Measurements from ENCODE around the gene SNX4.
"Not testable (repeated sequence)": the region's sequence is repeated elsewhere in the genome, so short reads cannot be mapped to it uniquely, and the experiment has no call there.

The SNX4 gene

GRCh38 chr3:125462722-125463299 lies 57.2 kb downstream of the SNX4 start:
- no peak for DNase-seq

GRCh38 chr3:125461896-125462295 lies 58.1 kb downstream of the SNX4 start:
- DNase-seq: no peak

- DNase-seq: no peak
Observed at GRCh38 chr3:125460233-125460632, 59.8 kb downstream of the SNX4 start.

- DNase-seq: peak; percentile 20 to 63
Observed at GRCh38 chr3:125443923-125444322, 76.1 kb downstream of the SNX4 start.

GRCh38 chr3:125442506-125442905 lies 77.5 kb downstream of the SNX4 start:
- peak; percentile 9 to 53 for DNase-seq

- DNase-seq: no peak
Observed at GRCh38 chr3:125440970-125441369, 79.0 kb downstream of the SNX4 start.

GRCh38 chr3:125440559-125440955 lies 79.4 kb downstream of the SNX4 start:
- no peak for DNase-seq

GRCh38 chr3:125437631-125438435 lies 82.2 kb downstream of the SNX4 start:
- DNase-seq: peak; percentile 49 to 53

GRCh38 chr3:125436921-125437320 lies 83.1 kb downstream of the SNX4 start:
- no peak for DNase-seq

- DNase-seq: no peak
Observed at GRCh38 chr3:125435231-125435630, 84.8 kb downstream of the SNX4 start.

- no peak for DNase-seq
Observed at GRCh38 chr3:125434582-125435011, 85.4 kb downstream of the SNX4 start.

GRCh38 chr3:125433611-125434041 lies 86.4 kb downstream of the SNX4 start:
- no peak for DNase-seq

- no peak for DNase-seq
Observed at GRCh38 chr3:125433091-125433534, 86.9 kb downstream of the SNX4 start.

GRCh38 chr3:125431912-125432790 lies 87.9 kb downstream of the SNX4 start:
- no peak for DNase-seq

GRCh38 chr3:125431391-125431790 lies 88.6 kb downstream of the SNX4 start:
- no peak for DNase-seq

- DNase-seq: no peak
Observed at GRCh38 chr3:125428216-125428830, 91.7 kb downstream of the SNX4 start.

- no peak for DNase-seq
Observed at GRCh38 chr3:125418306-125418705, 101.7 kb downstream of the SNX4 start.

- no peak for DNase-seq
Observed at GRCh38 chr3:125416235-125416634, 103.8 kb downstream of the SNX4 start.

- DNase-seq: no peak
Observed at GRCh38 chr3:125414669-125415068, 105.3 kb downstream of the SNX4 start.

GRCh38 chr3:125410922-125411321 lies 109.1 kb downstream of the SNX4 start:
- no peak for DNase-seq

GRCh38 chr3:125406070-125406469 lies 113.9 kb downstream of the SNX4 start:
- DNase-seq: no peak

GRCh38 chr3:125405515-125405914 lies 114.5 kb downstream of the SNX4 start:
- not testable (repeated sequence) for DNase-seq

- no peak for DNase-seq
Observed at GRCh38 chr3:125403789-125404188, 116.2 kb downstream of the SNX4 start.
